Measurements from ENCODE around the gene DCC. TPM values are rescaled to one million over a fixed set of nuclear protein-coding genes. Genes with fewer than 3 reads are reported as not detected.

The DCC gene
- total RNA-seq, 1 experiment from 2014 or later = 0.39 TPM

DNA sequence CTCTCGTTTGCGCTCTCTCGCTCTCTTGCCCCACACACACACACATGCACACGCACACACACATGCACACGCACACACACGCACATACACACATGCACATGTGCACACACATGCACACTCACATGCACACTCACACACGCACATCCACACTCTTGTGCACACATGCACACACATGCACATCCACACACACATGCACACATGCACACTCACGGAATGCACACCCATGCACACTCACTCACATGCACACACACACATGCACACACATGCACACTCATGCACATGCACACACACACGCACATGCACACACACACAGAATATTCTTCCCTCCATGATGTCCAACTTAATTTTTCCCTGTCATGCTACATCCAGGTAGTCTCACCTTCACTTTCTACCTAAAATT, 360.1 kb downstream of the DCC start:
- intact Hi-C loops (cut with micrococcal nuclease; ENCODE audit: unreplicated experiment) = no loop called here
- H3K9me3 Mint-ChIP-seq (ENCODE audit: unreplicated experiment) = peaks cover 8% of the 10 kb centered on the region
- H3K27me3 Mint-ChIP-seq (ENCODE audit: insufficient read depth, unreplicated experiment) = no peaks in the 10 kb centered on the region
- H3K27ac Mint-ChIP-seq (ENCODE audit: unreplicated experiment) = peak overlapping the region; percentile 39
- CTCF ChIA-PET = interaction anchor here (0.6 kb wide), 1 partner anchor 1503 kb away, joined by 7 read pairs; no protein-coding TSS in a partner anchor
- no peak for DNase-seq
- Histone ChIP-seq H3K36me3 (ENCODE audit: control insufficient read depth, insufficient read depth, low read length) (no peaks in the 10 kb centered on the region), H3K27me3 (replicated peaks; ENCODE audit: control insufficient read depth, insufficient read depth, low read length) (no peaks in the 10 kb centered on the region), H3K9me3 (no peaks in the 10 kb centered on the region), H3K4me3 (ENCODE audit: low read depth, low read length) (no peak overlapping the region), H3K4me1 (peaks cover 16% of the 10 kb centered on the region)
- peaks cover 8% of the 10 kb centered on the region for H3K4me1 Mint-ChIP-seq (ENCODE audit: low read depth, unreplicated experiment)
- H3K36me3 Mint-ChIP-seq (ENCODE audit: insufficient read depth, unreplicated experiment) = no peaks in the 10 kb centered on the region
- BruUV-seq (replicated peaks) = no TSS peak
- POLR2A ChIA-PET = no interaction called here
- TF ChIP-seq, protein P1, sequence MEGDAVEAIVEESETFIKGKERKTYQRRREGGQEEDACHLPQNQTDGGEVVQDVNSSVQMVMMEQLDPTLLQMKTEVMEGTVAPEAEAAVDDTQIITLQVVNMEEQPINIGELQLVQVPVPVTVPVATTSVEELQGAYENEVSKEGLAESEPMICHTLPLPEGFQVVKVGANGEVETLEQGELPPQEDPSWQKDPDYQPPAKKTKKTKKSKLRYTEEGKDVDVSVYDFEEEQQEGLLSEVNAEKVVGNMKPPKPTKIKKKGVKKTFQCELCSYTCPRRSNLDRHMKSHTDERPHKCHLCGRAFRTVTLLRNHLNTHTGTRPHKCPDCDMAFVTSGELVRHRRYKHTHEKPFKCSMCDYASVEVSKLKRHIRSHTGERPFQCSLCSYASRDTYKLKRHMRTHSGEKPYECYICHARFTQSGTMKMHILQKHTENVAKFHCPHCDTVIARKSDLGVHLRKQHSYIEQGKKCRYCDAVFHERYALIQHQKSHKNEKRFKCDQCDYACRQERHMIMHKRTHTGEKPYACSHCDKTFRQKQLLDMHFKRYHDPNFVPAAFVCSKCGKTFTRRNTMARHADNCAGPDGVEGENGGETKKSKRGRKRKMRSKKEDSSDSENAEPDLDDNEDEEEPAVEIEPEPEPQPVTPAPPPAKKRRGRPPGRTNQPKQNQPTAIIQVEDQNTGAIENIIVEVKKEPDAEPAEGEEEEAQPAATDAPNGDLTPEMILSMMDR (IDR thresholded peaks at IDR 0.05; ENCODE audit: insufficient read depth in 1 of 2, low read depth in 1 of 2, low read length in 1 of 2, severe bottlenecking in 1 of 2, unreplicated experiment in 1 of 2) = no peak
- no peak overlapping the region for H3K4me3 Mint-ChIP-seq (ENCODE audit: unreplicated experiment)

DNA sequence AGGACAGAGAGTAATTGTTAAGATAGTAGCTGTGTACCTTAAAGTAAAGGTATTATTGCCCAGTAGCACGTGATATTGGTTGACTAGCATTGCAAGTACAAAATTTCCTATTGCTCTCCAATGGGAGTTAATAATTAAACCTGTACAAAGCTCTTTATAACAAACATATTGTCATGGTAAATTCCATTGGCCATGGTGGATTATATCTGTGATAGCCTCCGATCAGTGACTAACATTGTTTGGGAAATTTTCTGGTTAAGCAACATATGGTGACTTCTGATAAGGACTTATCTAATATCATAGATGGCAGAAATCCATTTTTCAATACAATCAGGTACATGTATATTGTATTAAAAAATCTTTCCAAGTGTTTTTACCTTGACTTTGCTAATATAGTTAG, 360.8 kb downstream of the DCC start:
- intact Hi-C loops (cut with micrococcal nuclease; ENCODE audit: unreplicated experiment) = no loop called here

DNA sequence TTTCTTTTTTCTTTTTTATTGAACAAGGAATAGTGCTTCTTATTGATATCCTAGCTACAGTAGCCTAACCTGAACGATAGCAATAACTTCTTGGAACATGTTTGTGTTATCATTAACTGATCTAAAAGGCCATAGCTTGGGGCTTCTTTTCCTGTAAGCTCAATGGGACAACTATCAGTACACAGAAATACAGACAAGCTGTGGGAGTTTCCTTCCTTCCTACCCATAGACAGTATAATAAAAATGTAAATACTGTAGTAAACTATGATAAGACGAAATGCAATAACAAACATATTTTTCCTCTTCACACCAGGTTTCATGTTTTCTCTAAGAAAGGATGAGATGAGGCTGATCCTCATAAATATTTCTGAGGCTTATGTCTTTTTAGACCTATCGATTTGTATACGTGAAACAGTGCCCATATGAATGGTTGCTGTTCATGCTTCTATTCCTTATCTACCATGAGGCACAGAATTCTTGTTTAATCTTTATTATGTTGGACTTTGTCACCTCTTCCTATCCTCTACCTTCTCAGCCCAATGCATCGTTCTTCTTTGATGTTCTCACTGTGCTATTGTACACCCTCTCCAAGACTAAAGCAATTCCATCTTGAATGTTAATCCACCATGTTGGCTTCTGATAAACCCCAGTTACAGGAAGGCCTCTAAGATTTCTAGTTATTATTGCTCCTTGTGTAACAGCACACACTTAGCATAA, 361.4 kb downstream of the DCC start:
- no peaks in the 10 kb centered on the region for H3K27me3 Mint-ChIP-seq (ENCODE audit: insufficient read depth, unreplicated experiment)
- H3K4me1 Mint-ChIP-seq (ENCODE audit: low read depth, unreplicated experiment) = peaks cover 8% of the 10 kb centered on the region
- POLR2A ChIA-PET = no interaction called here
- DNase-seq = peak; percentile 11 to 24
- H3K9me3 Mint-ChIP-seq (ENCODE audit: unreplicated experiment) = peaks cover 8% of the 10 kb centered on the region
- intact Hi-C loops (cut with micrococcal nuclease; ENCODE audit: unreplicated experiment) = no loop called here
- no peak overlapping the region for H3K27ac Mint-ChIP-seq (ENCODE audit: unreplicated experiment)
- Histone ChIP-seq H3K4me3 (ENCODE audit: low read depth, low read length) (no peak overlapping the region), H3K4me1 (peaks cover 16% of the 10 kb centered on the region), H3K27me3 (replicated peaks; ENCODE audit: control insufficient read depth, insufficient read depth, low read length) (no peaks in the 10 kb centered on the region), H3K36me3 (ENCODE audit: control insufficient read depth, insufficient read depth, low read length) (no peaks in the 10 kb centered on the region), H3K9me3 (no peaks in the 10 kb centered on the region)
- H3K36me3 Mint-ChIP-seq (ENCODE audit: insufficient read depth, unreplicated experiment) = no peaks in the 10 kb centered on the region
- H3K4me3 Mint-ChIP-seq (ENCODE audit: unreplicated experiment) = no peak overlapping the region
- CTCF ChIA-PET = no interaction called here
- TF ChIP-seq, protein P1 (IDR thresholded peaks at IDR 0.05; ENCODE audit: insufficient read depth in 1 of 2, low read depth in 1 of 2, low read length in 1 of 2, severe bottlenecking in 1 of 2, unreplicated experiment in 1 of 2) = no peak
- no TSS peak for BruUV-seq (replicated peaks)

More for the DNA sequence above, 360.8 kb downstream of the DCC start:
- POLR2A ChIA-PET = no interaction called here
- H3K4me1 ChIP-seq = peaks cover 16% of the 10 kb centered on the region
- CTCF ChIA-PET = interaction anchor here (0.6 kb wide), 1 partner anchor 1504 kb away, joined by 7 read pairs; no protein-coding TSS in a partner anchor
- H3K36me3 ChIP-seq (ENCODE audit: control insufficient read depth, insufficient read depth, low read length) = no peaks in the 10 kb centered on the region
- Mint-ChIP-seq H3K27ac (ENCODE audit: unreplicated experiment) (no peak overlapping the region), H3K27me3 (ENCODE audit: insufficient read depth, unreplicated experiment) (no peaks in the 10 kb centered on the region), H3K4me1 (ENCODE audit: low read depth, unreplicated experiment) (peaks cover 8% of the 10 kb centered on the region), H3K4me3 (ENCODE audit: unreplicated experiment) (no peak overlapping the region), H3K36me3 (ENCODE audit: insufficient read depth, unreplicated experiment) (no peaks in the 10 kb centered on the region), H3K9me3 (ENCODE audit: unreplicated experiment) (peaks cover 8% of the 10 kb centered on the region)
- no peaks in the 10 kb centered on the region for H3K27me3 ChIP-seq (replicated peaks; ENCODE audit: control insufficient read depth, insufficient read depth, low read length)
- no peak overlapping the region for H3K4me3 ChIP-seq (ENCODE audit: low read depth, low read length)
- BruUV-seq (replicated peaks) = no TSS peak
- TF ChIP-seq, protein P1 (IDR thresholded peaks at IDR 0.05; ENCODE audit: insufficient read depth in 1 of 2, low read depth in 1 of 2, low read length in 1 of 2, severe bottlenecking in 1 of 2, unreplicated experiment in 1 of 2) = no peak
- H3K9me3 ChIP-seq = no peaks in the 10 kb centered on the region
- peak in 1 of 2 experiments; percentile 14 for DNase-seq

Measured in Caco-2 (cell line).